Type B pancreatic cell (in vitro differentiated cells): ENCODE measurements around the gene XYLT1. TPM values are rescaled to one million over a fixed set of nuclear protein-coding genes. Genes with fewer than 3 reads are reported as not detected.
A peak's percentile ranks its signal among the peaks of the same experiment; 100 is the strongest.

Experiments
- DNase-seq: peaks from one replicate; pipeline ENCODE4 v3.0.0; 2021; ENCODE audit warnings: mixed read lengths; ENCODE audit not compliant: unreplicated experiment; ENCODE audit errors: extremely low spot score
- H3K27ac Mint-ChIP-seq: 2 replicates; pipeline ENCODE4 v1.8.0; 2021; ENCODE audit warnings: mild to moderate bottlenecking, mixed read lengths
- H3K27me3 Mint-ChIP-seq: 2 replicates; pipeline ENCODE4 v1.8.0; 2021; ENCODE audit warnings: mixed read lengths
- H3K36me3 Mint-ChIP-seq: 2 replicates; pipeline ENCODE4 v1.8.0; 2021; ENCODE audit warnings: mixed read lengths
- H3K4me1 Mint-ChIP-seq: one replicate; pipeline ENCODE4 v1.8.0; 2021; ENCODE audit warnings: mixed read lengths; ENCODE audit not compliant: unreplicated experiment
- H3K4me3 Mint-ChIP-seq: 2 replicates; pipeline ENCODE4 v1.8.0; 2021; ENCODE audit warnings: mild to moderate bottlenecking, mixed read lengths
- H3K9me3 Mint-ChIP-seq: 2 replicates; pipeline ENCODE4 v1.8.0; 2021; ENCODE audit warnings: mixed read lengths
- total RNA-seq: library from RNA; stranded (reverse); gene quantifications from 2 replicates; pipeline ENCODE4 v1.2.1, GENCODE V29; 2021; ENCODE audit warnings: low replicate concordance
- TF ChIP-seq, protein P1 (sequence below): fragments of 200-600 bp; sonication (generic); conservative IDR thresholded peaks from 2 replicates; pipeline ENCODE4 v1.5.0; 2021; ENCODE audit warnings: antibody characterized with exemption, mild to moderate bottlenecking

XYLT1 gene
- total RNA-seq, 1 donor from 2014 or later, result 14.9 TPM

DNA sequence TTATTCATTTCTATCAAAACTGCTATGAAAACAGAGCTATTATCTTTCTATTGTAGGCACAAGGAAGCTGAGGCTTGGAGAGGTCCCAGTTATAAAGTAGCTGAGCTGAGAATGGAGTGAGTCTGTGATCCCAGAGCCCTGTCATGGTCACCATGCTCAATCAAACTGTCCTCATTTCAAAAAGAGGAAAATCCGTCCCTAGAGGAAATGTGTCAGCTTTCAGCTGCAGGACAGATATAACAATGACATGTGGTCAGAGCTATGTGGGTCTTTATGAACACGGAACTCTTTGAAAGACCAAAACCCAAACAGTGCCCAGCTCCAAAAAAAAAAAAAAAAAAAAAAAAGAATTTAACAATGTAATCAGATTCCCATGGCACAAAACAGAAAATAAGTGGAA lies 266.1 kb downstream of the XYLT1 start:
- H3K4me1 Mint-ChIP-seq, result peaks cover 10% of the 10 kb centered on the region
- TF ChIP-seq, protein P1, sequence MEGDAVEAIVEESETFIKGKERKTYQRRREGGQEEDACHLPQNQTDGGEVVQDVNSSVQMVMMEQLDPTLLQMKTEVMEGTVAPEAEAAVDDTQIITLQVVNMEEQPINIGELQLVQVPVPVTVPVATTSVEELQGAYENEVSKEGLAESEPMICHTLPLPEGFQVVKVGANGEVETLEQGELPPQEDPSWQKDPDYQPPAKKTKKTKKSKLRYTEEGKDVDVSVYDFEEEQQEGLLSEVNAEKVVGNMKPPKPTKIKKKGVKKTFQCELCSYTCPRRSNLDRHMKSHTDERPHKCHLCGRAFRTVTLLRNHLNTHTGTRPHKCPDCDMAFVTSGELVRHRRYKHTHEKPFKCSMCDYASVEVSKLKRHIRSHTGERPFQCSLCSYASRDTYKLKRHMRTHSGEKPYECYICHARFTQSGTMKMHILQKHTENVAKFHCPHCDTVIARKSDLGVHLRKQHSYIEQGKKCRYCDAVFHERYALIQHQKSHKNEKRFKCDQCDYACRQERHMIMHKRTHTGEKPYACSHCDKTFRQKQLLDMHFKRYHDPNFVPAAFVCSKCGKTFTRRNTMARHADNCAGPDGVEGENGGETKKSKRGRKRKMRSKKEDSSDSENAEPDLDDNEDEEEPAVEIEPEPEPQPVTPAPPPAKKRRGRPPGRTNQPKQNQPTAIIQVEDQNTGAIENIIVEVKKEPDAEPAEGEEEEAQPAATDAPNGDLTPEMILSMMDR, result no peak
- H3K36me3 Mint-ChIP-seq, result peaks cover 1% of the 10 kb centered on the region
- no peaks in the 10 kb centered on the region for H3K9me3 Mint-ChIP-seq
- no peak for DNase-seq
- H3K27ac Mint-ChIP-seq, result no peak overlapping the region
- H3K4me3 Mint-ChIP-seq, result no peak overlapping the region
- no peaks in the 10 kb centered on the region for H3K27me3 Mint-ChIP-seq

DNA sequence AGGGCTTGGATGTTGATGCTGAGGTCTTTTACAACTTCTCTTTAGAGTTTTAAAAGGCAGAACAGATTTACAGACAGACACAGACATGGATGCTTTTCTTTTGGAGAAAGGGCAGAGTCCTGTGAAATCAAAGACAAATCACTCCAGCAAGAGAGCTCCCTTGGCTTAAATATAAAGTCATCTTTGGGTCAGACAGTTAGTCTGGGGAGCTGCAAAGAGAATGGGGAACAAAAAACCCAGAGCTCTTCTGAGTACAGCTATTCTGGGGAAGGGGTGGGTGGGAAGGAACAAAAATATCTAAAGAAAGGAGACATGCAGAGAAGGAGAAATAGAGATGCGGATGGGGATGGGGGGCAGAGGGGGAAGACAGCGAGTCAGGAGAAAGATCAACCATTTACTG lies 266.6 kb downstream of the XYLT1 start:
- no peak overlapping the region for H3K27ac Mint-ChIP-seq
- DNase-seq, result no peak
- TF ChIP-seq, protein P1, result no peak

DNA sequence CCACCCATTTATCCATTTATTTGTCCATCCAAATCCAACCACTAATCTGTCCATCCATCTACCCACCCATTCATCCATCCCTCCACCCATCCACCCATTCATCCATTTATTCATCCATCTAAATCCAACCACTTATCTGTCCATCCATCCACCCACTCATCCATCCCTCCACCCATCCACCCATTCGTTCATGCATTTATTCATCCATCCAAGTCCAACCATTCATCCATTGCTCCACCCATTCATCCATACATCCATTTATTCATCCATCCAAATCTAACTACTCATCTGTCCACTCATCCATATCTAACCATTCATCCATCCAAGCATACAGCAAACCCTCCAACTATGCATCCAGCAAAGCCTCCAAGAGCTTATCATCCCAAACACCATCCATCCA lies 267.3 kb downstream of the XYLT1 start:
- peak overlapping the region; percentile 29 for H3K27ac Mint-ChIP-seq
- H3K4me1 Mint-ChIP-seq, result peaks cover 10% of the 10 kb centered on the region
- no peaks in the 10 kb centered on the region for H3K9me3 Mint-ChIP-seq
- no peak overlapping the region for H3K4me3 Mint-ChIP-seq
- no peak for DNase-seq
- H3K27me3 Mint-ChIP-seq, result no peaks in the 10 kb centered on the region
- H3K36me3 Mint-ChIP-seq, result peaks cover 6% of the 10 kb centered on the region
- TF ChIP-seq, protein P1, result no peak

More for the DNA sequence above, 266.6 kb downstream of the XYLT1 start:
- Mint-ChIP-seq H3K27me3 (no peaks in the 10 kb centered on the region), H3K4me3 (no peak overlapping the region), H3K4me1 (peaks cover 10% of the 10 kb centered on the region), H3K9me3 (no peaks in the 10 kb centered on the region), H3K36me3 (peaks cover 6% of the 10 kb centered on the region)

DNA sequence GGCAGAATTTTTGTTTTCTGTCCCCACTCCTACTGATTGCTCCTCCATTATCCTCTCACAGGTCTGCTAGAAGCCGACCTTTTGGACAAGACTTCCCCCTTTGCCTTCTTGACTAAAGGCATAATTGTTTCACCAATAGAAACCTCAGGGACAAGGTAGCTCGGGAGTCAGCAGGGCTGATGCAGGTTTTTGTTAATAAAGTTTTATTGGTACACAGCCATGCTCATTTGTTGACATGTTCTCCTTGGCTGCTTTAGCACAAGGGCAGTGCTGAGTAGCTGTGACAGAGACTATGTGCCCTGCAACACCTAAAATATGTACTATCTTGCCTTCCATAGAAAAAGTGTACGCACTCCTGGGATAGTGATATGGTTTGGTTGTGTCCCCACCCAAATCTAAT lies 271.6 kb downstream of the XYLT1 start:
- no peak overlapping the region for H3K27ac Mint-ChIP-seq

DNA sequence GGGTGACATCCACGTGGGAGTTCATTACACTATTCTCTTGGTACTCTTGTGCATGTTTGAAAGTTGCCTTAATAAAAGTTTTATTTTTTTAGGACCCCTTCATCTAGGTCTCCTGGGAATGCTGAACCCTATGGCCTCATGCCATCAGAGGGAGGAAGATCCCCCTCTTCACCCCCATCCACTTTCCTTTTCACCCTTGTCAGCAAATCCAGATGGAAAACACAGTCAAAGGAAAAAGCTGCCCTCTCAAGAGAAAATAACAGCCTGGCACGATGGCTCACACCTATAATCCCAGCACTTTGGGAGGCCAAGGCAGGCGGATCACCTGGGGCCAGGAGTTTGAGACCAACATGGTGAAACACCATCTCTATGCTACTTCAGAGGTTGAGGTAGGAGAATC lies 274.2 kb downstream of the XYLT1 start:
- Mint-ChIP-seq H3K36me3 (peaks cover 13% of the 10 kb centered on the region), H3K27ac (no peak overlapping the region), H3K9me3 (no peaks in the 10 kb centered on the region), H3K4me1 (no peaks in the 10 kb centered on the region), H3K4me3 (no peak overlapping the region), H3K27me3 (no peaks in the 10 kb centered on the region)
- TF ChIP-seq, protein P1, result no peak
- DNase-seq, result no peak

More for the DNA sequence above, 271.6 kb downstream of the XYLT1 start:
- Mint-ChIP-seq H3K4me1 (no peaks in the 10 kb centered on the region), H3K27me3 (no peaks in the 10 kb centered on the region), H3K4me3 (no peak overlapping the region), H3K9me3 (no peaks in the 10 kb centered on the region), H3K36me3 (peaks cover 6% of the 10 kb centered on the region)
- DNase-seq, result no peak
- TF ChIP-seq, protein P1, result no peak
